ENCODE data around the gene NUDCD3.
"Not testable (repeated sequence)": the region's sequence is repeated elsewhere in the genome, so short reads cannot be mapped to it uniquely, and the experiment has no call there.

NUDCD3 gene

DNA sequence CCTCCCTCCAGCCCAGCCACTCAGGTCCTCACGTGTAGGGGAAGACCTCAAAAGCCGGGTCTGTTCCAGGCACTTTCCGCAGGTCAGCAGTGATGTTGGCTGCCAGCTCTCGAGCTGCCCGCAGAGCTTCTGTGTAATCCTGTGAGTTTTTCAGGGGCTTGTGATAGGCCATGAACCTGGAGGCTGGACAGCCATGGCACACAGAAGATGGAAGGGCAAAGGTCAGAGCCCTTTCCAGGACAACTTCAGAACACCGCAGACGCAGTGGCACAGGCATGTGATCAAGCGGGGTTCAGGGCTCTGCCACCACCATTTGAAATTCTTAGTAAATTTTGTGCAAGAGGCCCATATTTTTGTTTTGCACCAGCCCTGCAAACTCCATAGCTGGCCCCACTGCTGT, 26.7 kb upstream of the NUDCD3 start:
- DNase-seq (ENCODE audit: low read depth, low spot score), result no peak

DNA sequence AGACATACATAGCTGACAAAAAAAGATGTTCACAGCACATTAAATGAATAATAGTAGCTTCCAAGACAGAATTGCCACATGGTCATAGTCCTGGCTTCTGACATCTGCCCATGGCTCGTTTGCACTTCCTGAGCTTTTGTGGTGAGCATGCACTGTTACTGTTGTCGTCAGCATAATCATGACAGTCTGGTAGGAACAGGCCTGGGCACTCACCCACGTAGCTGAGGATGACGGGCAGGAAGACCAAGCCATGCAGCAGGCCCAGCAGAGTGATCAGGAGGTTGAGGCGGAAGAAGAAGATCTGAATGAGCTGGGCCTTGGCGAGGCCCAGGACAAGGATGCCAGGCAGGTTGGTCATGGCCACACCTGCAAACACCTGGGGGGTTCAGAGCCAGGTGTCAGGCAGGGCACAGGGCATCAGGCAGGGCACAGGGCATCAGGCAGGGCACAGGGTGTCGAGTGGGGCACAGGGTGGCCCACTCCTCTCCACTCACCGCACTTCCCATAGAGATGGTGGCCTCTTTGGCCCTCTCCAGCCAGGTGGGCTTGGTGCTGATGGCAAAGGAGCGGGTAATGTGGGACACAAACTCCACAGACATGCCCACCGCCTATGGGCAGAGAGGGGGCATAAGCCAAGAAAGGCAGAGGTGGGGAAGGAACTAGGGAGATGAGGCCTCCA, 25.3 kb upstream of the NUDCD3 start:
- DNase-seq (ENCODE audit: low read depth, low spot score), result no peak

DNA sequence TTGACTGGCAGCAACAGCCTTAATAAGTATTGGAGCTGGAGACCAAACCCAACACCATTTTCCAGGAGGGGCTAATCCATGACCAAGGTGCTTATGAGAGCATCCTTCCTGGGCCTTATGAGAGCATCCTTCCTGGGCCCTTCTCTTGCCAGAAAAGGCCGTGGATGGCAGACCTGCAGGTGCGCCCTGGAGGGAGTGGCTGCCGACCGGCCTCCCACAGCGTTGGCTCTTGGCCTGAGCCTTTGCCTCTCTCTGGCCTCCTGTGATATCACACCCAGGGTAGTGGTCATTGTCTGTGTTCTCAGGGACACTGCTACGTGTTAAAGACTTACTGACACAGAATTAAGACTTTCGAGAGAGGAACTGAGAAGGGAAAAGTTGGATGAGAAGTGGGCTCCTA, 22.3 kb upstream of the NUDCD3 start:
- DNase-seq (ENCODE audit: low read depth, low spot score), result no peak

DNA sequence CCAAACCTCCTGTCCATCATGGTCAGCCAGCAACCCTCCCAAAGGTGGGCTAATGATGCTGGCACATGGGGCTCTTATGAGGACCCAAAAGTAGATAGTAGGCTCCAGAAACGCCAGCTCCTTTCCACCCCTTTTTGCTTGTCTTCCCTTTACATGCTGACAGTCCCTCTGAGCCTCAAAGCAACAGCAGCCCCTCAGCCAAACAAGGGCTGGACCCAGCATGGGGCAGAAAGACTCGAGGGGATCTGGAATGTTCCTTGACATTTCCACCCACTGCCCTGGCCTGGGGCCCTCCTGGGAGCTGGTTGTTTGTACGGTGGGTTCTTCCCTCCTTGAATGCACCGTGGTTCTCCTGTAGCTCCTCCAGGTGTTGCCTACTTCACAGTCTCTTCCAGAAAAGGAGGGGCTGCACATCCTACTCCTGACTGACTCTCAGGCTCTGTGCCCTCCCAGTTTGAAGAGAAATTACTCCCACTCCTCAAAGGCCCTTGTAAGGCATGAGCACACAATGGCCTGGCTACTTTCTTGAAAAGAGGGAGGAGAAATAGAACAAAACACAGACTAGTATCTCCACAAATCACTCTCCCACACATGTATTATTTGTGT, 21.5 kb upstream of the NUDCD3 start:
- no peak for DNase-seq (ENCODE audit: low read depth, low spot score)

DNA sequence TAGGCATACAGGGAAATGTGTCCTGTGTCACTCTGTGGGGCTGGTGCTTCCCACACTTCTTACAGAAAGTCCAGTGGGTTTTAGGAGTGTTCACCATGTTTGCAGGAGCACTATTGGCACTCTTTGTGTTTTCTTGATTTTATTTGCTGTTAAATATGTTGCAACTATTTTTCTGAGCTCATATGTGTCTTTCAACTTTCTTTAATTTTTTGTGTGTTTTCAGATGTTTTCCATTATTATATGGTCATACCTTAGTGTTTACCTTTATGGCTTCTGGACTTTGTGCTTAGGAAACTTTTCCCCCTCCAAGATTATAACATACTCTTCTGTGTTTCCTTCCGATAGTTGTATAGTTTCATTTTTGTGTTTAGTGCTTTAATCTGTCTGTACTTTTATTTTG, 20.8 kb upstream of the NUDCD3 start:
- no peak for DNase-seq (ENCODE audit: low read depth, low spot score)

DNA sequence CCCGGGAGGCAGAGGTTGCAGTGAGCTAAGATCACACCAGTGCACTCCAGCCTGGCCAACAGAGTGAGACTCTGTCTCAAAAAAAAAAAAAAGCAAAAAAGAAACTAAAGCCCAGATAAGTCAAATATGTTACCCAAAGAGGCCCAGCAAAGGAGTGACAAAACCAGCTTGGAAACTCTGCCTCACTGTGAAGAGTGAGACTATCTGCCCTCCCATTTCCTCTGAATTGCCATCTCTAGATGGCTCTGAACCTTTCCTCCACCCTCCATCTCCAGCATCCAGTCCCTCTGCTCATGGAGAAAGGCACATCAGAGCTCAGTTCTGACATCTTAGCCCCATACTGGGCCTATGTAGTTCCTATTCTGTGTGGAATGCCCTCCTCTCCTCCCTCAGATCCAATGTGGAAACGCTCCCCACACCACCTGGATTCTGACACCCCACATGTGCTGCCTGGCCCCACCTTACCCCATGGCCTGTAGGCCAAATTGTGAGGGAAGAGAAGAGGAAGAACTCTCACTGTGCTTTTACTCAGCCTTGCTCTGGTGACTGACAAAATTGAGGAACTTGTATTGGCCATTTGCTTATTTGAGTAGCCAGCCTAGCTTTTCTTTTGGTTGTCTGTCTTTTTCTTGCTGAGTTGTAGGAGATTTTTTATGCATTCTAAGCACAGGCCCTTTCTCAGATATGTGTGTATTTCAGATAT, 18.0 kb upstream of the NUDCD3 start:
- DNase-seq (ENCODE audit: low read depth, low spot score), result no peak

DNA sequence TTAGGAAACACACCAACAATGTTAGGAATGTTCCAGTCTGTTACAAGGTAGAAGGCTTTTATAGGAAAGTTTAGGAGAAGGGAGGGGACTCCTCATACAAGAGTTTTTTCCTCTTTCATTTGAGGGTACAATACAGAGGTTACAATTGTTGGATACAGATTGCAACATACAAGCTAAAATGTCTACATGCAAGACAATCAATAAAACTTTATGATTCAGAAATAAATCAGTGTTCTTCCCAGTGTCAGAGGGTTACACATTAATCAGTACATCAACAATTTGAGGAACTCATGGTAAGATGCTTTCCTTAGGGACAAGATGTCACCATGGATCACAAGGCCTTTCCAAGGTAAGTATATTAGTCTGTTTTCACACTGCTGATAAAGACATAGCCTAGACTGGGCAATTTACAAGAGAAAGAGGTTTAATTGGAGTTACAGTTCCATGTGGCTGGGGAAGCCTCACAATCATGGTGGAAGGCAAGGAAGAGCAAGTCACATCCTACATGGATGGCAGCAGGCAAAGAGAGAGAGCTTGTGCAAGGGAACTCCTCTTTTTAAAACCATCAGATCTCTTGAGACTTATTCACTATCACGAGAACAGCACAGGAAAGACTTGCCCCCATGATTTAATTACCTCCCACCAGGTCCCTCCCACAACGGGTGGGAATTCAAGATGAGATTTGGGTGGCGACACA, 16.3 kb upstream of the NUDCD3 start:
- DNase-seq (ENCODE audit: low read depth, low spot score), result not testable (repeated sequence)

DNA sequence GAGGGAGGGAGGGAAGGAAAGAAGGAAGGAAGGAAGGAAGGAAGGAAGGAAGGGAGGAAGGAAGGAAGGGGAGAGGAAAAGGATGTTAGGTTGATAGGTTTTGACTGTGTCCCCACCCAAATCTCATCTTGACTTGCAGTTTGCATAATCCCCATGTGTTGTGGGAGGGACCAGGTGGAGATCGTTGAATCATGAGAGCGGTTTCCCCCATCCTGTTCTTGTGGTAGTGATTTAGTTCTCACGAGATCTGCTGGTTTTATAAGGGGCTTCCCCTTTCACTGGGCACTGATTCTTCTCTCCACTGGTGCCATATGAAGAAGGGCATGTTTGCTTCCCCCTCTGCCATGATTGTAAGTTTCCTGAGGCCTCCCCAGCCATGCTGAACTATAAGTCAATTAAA, 15.1 kb upstream of the NUDCD3 start:
- DNase-seq (ENCODE audit: low read depth, low spot score), result no peak

DNA sequence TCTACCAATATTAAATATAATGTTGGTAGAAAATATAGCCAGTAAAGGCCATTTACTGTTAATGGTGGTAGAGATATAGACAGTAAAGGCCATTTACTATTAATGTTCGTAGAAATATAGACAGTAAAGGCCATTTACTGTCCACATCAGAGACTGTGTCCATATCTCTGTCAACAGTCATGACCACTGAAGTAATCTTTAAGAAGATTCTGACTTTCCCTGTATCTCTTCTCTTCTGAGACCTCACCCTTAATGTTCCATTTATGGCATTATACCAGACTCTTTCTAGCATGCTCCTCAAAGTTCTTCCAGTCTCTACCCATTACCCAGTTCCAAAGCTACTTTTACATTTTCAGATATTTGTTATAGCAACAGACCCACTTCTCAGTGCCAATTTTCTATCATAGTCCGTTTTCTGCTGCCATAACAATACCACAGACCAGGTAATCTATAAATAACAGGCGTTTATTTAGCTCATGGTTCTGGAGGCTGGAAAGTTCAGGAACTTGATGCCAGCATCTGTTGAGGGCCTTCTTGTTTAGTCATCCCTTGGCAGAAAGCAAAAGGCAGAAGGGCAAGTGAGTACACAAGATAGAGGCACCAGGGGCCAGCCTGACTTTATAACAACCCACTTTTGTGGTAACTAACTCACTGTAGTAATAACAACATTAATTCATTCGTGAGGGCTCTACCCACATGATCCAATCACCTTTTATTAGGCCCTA, 7.9 kb upstream of the NUDCD3 start:
- no peak for DNase-seq (ENCODE audit: low read depth, low spot score)

DNA sequence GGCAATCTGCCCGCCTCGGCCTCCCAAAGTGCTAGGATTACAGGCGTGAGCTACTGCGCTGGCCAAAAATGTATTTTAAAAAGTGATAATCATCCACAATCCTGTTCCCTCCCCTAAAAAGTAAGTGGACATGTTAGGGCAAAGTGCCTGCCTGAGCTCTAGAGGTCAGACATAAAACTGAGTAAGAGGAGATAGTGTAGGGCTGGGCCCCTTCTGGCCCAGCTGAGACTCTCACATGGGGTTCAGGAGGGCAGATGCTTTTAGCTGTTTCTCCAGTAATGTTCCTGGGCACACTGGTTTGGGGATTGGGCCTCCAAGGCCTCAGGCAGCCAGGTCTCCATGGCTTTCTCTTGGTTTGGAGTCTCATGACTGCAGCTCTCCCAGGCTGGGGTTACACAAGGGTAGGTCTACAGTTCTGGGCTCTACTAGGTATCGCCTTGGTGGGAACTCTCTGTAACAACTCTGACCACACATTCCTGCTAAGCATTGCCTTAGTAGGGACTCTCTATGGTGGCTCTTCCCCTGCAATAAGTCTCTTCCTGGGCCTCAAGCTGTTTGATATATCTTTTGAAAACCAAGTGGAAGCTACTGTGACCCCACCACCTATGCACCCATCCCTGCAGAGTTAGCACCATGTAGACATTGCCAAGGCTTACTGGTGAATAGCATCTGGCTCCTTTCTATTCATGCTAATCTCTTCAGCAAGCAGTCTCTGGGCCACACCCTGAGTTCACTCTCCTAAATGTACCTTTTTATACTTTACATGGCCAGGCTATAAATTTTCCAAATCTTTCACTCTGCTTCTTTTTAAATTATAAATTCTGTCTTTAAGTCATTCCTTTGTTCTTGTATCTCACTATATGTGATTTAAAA, 6.9 kb upstream of the NUDCD3 start:
- DNase-seq (ENCODE audit: low read depth, low spot score), result no peak

DNA sequence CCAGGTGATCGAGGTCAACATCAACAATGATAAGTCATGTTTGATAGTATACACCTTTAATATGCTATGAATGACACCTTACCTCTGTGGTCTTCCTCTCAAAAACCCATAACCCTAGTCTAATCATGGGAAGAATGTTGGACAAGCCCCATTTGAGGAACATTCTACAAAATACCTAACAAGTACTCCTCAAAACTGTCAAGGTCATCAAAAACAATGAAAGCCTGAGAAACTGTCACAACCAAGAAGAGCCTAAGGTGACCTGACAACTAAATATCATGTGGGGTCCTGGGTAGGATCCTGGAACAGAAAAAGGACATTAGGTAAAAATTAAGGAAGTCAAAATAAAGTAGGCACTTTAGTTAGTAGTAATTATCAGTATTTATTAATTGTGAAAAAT, 5.9 kb upstream of the NUDCD3 start:
- DNase-seq (ENCODE audit: low read depth, low spot score), result no peak

DNA sequence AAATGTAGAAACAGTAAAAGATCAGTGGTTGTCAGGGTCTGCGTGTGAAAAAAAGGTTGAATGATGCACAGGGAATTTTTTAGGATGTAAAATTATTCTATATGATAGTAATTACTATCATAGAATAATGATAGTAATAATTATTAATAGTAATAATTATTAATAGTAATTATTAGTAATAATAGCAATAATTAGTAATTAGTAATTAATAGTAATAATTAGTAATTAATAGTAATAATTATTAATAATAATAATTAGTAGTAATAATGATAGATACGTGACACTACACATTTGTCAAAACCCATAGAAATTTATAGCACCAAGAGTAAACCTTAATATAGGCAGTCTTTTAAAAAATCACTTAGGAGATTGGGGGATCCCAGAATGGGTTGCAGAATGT, 4.5 kb upstream of the NUDCD3 start:
- DNase-seq (ENCODE audit: low read depth, low spot score), result no peak

DNA sequence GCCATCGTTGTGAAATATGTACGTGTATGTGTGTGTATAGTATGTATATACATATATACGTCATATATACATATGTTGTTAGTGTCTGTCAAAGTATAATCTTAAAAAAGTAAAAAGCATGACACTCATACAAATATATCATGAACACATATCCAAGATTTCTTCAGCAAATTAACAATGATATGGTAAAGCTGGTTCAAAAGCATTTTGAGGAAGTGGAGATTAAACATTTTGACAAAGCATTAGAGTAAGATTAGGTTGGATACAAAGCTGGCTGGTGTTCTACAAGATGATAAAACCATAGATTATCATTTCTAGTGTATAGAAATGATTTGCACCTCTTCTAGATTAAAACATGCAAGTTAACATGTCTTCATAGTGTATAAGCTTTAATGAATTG, 771 bp upstream of the NUDCD3 start:
- DNase-seq (ENCODE audit: low read depth, low spot score), result no peak

DNA sequence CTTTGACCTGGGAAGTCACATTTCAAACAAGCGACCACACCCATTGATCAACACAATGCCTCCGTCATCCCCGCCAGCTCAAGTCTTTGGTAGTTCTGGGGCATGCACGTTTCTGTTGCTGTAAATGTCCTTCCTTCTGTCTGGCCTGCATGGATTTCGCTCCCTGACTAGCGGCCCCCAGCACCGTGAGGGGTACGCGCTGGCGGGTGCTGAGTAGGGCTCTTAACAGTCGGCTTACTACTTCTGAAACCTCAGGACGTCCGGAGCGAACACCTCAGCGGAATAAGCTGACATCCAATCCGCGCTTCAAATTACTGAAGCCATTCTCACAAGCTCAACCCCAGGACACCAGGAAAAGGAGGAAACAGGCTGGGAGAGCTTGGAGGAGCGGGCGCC, 505 bp downstream of the NUDCD3 start:
- DNase-seq (ENCODE audit: low read depth, low spot score), result no peak

DNA sequence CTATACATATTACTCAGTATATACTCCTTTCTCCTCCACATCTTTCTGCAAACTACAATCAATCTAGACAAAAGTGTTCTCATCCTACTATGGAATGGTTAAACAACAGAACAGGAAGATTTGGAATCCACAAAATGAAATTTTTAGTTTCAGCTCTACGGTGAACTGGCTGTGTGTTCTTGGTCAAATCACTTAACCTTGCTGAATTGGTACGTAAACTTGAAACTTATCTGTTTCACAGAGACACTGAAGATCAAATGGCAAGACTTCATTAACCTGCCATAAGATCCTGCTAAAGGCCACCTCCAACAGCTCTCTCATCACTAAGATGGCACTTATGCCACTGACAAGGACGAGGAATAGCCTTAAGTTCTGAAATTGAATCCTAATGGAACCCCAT, 1.5 kb downstream of the NUDCD3 start:
- DNase-seq (ENCODE audit: low read depth, low spot score), result no peak

DNA sequence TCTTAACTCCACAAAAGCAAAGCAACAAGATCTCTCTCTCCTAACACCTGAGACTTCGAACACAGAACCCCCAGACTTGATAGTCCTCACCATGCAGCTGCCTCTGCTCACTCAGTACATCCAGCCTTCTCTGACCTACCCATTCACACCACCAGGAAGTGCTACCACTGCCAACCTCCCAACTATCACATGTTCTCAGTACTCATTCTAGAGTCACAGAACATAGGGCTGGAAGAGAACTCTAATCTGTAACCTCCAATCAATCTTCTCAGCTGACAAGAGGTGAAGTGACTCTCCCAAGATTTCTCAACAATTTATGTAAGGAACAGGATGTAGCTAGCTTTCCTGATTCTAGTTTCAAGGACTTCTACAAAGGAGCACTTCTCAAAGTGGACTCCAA, 3.8 kb downstream of the NUDCD3 start:
- no peak for DNase-seq (ENCODE audit: low read depth, low spot score)

DNA sequence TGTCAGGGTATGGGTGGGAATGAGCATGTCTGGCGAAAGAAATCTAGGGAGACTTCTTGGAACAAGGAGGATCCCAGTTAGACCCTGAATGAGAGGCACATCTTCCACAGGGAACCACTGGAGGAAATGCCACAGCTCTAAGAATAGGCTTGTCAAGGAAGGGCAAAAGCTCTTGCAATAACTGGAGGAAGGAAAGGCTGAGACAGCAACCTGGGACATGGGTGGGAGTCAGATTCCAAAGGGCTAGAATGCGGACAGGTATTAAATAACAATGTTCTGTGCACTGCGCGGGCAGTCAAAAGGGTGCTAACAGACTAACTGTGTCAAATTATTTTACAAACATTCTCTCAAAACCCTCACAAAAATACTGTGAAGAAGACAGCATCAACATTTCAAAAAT, 4.5 kb downstream of the NUDCD3 start:
- no peak for DNase-seq (ENCODE audit: low read depth, low spot score)

DNA sequence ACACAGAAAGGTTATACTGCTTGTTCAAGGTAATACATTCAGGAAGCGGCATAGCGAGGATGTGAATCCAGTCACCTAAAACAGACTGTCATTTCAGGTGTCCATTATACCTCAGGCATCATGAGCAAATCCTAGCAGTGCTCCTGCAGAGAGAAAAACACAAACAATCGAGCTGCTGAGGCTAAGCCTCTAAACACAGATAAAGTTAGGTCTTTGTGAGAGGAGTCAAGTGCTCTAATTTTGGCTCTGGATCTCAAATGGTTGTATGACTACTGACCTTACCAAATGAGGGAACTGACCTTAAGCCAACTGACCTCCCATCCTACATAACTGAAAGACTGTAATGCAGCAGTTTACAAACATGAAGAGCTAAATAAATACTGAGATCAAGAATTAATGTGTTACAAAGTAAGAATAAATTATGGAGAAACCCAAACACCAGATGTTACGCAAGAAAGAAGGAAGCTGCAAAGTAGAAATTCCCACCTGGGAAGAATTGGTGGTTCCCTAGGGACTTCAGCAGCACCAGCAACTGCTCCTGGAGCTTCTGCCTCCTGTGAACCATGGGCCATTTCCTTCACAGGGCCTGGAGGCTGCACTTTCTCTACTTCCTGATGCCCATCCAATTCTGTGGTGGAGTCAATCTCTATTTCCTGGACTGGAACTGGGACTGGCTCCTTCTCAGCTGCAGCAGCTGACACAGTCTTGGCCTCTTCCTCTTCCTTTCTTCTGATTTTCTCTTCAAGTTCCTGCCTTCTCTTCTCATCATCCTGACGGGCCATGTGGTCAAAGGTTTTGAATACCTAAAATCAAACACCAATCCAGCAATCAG, 5.8 kb downstream of the NUDCD3 start:
- DNase-seq (ENCODE audit: low read depth, low spot score), result no peak

DNA sequence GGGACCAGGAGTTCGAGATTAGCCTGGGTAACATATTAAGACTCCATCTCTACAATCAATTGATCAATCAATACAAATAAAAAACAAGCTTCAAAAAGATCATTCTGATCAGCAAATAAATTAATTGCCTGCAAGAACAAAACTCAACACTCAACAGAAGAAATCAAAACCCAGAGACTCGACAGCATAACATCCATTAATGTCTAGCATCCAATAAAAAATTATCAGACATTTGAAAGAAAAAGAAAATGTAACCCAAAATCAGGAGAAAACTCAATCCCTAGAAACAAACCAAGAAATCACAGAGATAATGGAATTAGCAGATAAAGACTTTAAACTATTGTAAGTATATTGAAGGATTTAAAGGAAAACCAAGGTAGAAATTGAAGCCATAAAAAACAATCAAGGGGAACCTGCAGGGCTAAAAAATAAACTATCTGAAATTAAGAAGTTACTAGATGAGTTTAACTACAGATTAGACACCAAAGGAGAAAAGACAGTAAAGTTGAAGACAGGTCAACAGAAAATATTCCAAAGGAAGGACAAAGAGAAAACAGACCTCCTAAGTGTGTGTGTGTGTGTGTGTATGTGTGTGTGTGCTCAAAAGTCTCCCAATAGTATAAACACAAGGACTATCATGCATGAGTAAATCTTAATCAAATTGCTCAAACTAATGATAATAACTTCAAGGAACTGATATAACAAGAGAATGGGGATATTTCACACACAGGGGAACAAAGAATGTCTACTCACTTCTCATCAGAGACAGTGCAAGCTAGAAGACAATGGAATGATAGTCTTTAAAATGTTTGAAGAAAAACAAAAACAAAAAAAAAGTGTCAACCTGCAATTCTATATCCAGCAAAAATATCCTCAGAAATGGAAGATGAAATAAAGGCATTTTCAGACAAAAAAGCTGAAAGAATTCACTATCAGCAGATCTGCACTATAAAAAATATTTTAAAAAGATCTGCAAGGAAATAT, 7.7 kb downstream of the NUDCD3 start:
- no peak for DNase-seq (ENCODE audit: low read depth, low spot score)

Data from iPS DF 19.7 (cell line).